T47D (cell line): ENCODE results near the gene RAB8B.

Experiments used
- DNase-seq, 2 experiments: peaks; one replicate each; pipeline versions ENCODE4 v3.0.0 to v3.0.0-alpha.2; 2011 to 2012; ENCODE audit warnings: low read depth in 1 of 2, low spot score in 1 of 2
- JUND ChIP-seq: IDR thresholded peaks from 2 replicates; pipeline ENCODE4 v1.6.1; 2012; ENCODE audit warnings: low read depth
- in situ Hi-C: cut with HindIII; loops from 2 replicates; pipeline ENCODE4 v1.10.0; 2016; ENCODE audit warnings: low sequenced_read_pairs, low pct_unique_long_range_greater_than_20kb

The RAB8B gene

GRCh38 chr15:63255489-63255990 is 66.1 kb downstream of the RAB8B start:
- TF ChIP-seq JUND, result no peak
- no peak for DNase-seq
- in situ Hi-C loops, result no loop called here

GRCh38 chr15:63256433-63257274 is 67.2 kb downstream of the RAB8B start:
- no peak for DNase-seq
- no peak for TF ChIP-seq JUND
- in situ Hi-C loops, result no loop called here

- no peak for TF ChIP-seq JUND
- DNase-seq, result no peak
- in situ Hi-C loops, result no loop called here
Measured at GRCh38 chr15:63258658-63259057, 69.3 kb downstream of the RAB8B start.

GRCh38 chr15:63260791-63261190 is 71.4 kb downstream of the RAB8B start:
- TF ChIP-seq JUND, result no peak
- in situ Hi-C loops, result no loop called here
- no peak for DNase-seq

DNA sequence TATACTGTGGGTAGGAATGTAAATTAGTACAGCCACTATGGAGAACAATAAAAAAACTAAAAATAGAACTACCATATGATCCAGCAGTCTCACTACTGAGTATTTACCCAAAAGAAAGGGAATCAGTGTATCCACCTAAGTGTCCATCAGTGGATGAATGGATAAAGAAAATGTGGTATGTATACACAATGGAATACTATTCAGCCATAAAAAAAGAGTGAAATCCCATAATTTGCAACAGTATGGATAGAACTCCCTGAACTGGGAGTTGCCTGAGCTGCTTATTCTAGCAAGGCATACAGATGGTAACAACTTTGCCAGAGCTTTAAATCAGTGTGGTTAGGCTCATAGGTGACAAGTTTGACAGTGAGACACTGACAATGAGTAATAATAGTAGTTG is 71.9 kb downstream of the RAB8B start:
- DNase-seq, result no peak
- no peak for TF ChIP-seq JUND
- in situ Hi-C loops, result no loop called here

DNA sequence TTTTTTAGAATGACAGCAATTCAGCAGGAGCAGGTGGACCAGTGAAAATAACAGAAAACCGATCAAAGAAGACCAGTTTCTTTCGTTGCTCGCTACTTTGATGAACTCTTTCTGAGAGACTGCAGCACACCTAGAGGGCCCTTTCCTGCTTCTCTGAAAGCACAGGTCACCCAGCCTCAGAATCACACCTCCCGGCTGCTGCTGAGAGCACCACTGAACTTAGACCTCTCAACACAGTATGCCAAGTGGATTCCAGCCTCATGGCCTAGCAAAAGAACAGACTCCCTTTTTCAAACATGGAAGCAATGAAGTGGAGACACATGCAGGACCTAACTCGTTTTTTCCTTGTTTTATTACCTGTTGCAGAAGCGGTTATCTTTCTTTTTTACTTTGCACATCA is 74.1 kb downstream of the RAB8B start:
- DNase-seq, result no peak
- TF ChIP-seq JUND, result no peak
- in situ Hi-C loops, result no loop called here

GRCh38 chr15:63264688-63265293 is 75.4 kb downstream of the RAB8B start:
- in situ Hi-C loops, result no loop called here
- no peak for DNase-seq
- TF ChIP-seq JUND, result no peak

DNA sequence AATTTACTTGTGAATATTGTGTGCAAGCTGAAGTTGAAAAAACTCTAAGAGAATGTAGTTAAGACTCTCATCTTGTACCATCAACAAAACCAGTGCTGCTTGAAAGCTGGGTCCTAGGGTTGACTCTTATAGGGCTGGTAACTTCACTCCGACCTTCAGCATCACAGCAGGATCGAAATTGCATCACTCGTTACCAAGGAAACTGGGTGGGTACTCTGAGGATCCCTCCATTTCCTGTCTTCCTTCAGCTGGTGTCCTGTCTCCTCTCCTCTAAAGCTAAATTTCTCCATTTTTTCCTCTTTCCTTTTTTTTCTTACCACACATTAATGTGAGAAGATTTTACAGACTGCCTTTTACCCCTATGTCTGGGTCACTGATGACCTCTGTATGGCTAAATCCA is 85.0 kb downstream of the RAB8B start:
- no peak for TF ChIP-seq JUND
- DNase-seq, result no peak
- in situ Hi-C loops, result no loop called here

DNA sequence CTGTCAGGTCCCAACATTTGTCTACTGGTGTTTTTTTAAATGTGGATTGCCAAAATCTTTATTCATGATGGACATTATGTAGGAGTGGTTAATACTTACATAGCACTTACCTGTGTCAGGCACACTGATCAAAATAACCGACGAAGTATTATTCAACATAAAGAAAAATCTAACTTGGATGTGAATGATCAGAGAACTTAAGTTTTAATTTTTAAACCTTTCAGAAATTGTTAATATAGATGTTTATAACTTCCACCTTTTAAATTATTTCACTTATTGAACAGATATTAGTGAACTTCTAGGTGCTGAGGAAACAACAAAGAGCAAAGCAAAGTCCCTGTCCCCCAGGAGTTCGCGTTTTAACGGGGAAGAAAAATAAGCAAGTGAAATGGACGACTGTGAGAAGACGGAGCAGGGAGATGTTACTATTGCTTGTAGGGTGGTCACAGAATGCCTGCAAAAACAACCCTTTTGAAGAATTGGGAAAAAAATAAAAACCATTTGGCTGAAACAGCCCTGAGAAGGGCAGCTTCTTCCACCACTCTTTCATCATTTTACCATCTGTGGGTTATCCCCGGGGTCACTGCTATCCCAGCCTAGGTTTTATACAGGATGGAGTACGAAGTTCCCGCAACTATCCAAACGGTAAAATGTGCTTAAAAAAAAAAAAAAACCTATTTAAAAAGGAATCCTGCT is 87.1 kb downstream of the RAB8B start:
- peak in 1 of 2 experiments; percentile 3 for DNase-seq
- TF ChIP-seq JUND, result no peak
- in situ Hi-C loops, result no loop called here

GRCh38 chr15:63277038-63277892 is 87.9 kb downstream of the RAB8B start, which contains the start of gene APH1B:
Gene APH1B, plus strand, starts transcription at chr15:63277605. Its CDS starts 19 bp downstream, at chr15:63277624.
- DNase-seq, result peak; percentile 62 to 78
- no peak for TF ChIP-seq JUND
- in situ Hi-C loops, result no loop called here

- in situ Hi-C loops, result no loop called here
- DNase-seq, result peak in 1 of 2 experiments; percentile 25
- TF ChIP-seq JUND, result no peak
Measured at GRCh38 chr15:63277893-63278456, 88.6 kb downstream of the RAB8B start.

- in situ Hi-C loops, result no loop called here
- no peak for TF ChIP-seq JUND
- no peak for DNase-seq
Measured at GRCh38 chr15:63283126-63283525, 93.7 kb downstream of the RAB8B start.
